Hematopoietic multipotent progenitor cell (in vitro differentiated cells): Measurements from ENCODE around the gene TAF5L. TPM values are rescaled to one million over a fixed set of nuclear protein-coding genes. Genes with fewer than 3 reads are reported as not detected.
A peak's percentile ranks its signal among the peaks of the same experiment; 100 is the strongest.

Experiments
- DNase-seq, 3 donors: peaks; one replicate each; pipeline ENCODE4 v3.0.0-alpha.2; 2011 to 2015; ENCODE audit warnings: low read depth in 2 of 3, low spot score in 2 of 3
- total RNA-seq: library from RNA; depleted of rRNA; stranded (reverse); fragments of >200 nt; gene quantifications from one replicate; pipeline ENCODE4 v1.2.3, GENCODE V29; 2012

The TAF5L gene
- 21.3 TPM for total RNA-seq

GRCh38 chr1:229625915-229626831 lies at the start of gene TAF5L, which contains the start of gene URB2:
TAF5L (minus strand) TSS chr1:229626122; CDS start chr1:229614482, 11,640 bp downstream.
URB2 (plus strand) TSS chr1:229626247; CDS start chr1:229627634, 1,387 bp downstream.
- peak; percentile 65 to 89 (median 89) for DNase-seq

DNA sequence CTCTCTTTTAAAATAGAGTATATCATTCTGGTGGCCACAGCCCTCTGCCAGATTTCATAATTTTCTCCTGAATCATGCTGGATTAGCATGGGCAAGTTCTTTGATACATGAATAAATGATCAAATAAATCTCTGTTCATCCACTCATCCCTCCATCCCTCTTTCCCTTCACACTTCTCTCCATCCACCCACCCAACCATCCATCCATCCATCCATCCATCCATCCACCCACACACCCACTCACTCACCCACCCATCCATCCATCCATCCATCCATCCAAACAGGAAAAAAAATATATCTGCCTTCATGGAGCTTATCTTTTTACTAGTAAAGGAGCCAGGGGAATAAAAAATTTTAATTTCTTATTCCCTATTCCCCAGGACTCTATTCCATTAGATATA lies 49.5 kb upstream of the TAF5L start:
- DNase-seq: no peak

DNA sequence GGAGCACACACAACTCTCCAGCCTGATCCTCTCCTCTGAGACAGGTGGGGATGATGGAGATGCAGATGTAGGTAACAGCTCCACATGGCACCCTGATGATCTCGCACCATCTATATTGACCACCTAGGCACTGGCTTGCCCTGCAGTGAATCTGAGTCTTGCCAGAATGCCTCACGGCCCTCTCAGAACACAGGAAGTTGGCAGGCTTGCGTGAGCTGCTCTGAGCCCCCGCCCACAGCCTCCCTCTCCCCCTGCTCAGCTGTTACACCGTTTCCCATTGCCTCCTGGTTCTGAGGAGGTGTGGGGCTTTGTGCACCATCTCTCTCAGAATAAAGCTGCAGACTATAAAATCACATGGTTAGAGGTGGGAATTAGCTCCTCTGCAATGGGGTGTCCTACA lies 48.1 kb upstream of the TAF5L start:
- no peak for DNase-seq

DNA sequence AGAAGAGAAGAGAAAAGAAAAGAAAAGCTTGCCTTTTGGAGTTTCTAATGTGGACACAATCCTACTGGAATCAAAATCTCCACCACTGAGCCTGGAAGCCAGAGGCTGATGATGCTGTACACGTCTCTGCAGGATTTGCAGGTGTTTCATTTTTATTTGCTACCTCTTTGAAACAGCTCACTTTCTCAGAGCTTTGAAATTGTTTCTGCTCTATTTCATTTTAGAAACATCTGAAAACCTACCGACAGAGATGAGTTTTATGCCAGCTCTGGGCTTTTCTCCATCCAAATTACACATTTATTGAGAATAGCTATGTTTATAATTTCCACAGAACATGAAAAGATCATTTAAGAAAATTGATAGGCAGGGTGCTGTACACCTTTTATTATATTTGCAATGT lies 46.3 kb upstream of the TAF5L start:
- no peak for DNase-seq

- no peak for DNase-seq
These were observed 45.4 kb upstream of the TAF5L start for GRCh38 chr1:229671310-229671709.

- no peak for DNase-seq
These were observed 43.4 kb upstream of the TAF5L start for GRCh38 chr1:229669333-229669732.

- no peak for DNase-seq
These were observed 40.7 kb upstream of the TAF5L start for GRCh38 chr1:229666585-229666984.

GRCh38 chr1:229665912-229666558 lies 40.1 kb upstream of the TAF5L start:
- no peak for DNase-seq

DNA sequence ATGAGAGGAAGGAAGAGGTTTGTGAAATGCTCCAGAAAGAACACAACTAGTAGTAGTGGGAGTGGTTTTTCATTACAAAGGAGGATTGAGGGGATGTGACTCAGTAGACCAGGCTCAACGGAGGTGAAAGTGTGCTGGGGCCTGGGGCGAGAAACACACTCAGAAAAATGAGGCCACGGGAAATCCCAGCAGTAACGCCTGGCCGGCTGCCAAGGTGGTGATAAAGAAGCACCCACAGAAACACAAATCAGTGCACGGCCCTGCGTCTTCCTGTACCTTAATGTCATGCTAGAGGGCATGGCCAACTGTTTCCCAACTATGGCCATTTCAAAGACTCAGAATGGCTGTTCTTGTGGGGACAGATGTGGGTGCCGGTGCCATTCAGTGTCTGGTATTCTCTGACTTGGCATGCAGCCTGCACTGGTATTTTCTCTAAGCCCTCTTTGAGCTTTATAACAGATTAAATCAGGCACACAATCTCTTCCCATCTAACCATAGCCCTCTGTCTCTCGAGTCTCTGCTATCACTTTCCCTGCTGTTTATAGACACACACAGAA lies 38.3 kb upstream of the TAF5L start:
- peak in 2 of 3 donors; percentile 5 to 26 for DNase-seq

GRCh38 chr1:229661897-229662296 lies 36.0 kb upstream of the TAF5L start:
- no peak for DNase-seq

DNA sequence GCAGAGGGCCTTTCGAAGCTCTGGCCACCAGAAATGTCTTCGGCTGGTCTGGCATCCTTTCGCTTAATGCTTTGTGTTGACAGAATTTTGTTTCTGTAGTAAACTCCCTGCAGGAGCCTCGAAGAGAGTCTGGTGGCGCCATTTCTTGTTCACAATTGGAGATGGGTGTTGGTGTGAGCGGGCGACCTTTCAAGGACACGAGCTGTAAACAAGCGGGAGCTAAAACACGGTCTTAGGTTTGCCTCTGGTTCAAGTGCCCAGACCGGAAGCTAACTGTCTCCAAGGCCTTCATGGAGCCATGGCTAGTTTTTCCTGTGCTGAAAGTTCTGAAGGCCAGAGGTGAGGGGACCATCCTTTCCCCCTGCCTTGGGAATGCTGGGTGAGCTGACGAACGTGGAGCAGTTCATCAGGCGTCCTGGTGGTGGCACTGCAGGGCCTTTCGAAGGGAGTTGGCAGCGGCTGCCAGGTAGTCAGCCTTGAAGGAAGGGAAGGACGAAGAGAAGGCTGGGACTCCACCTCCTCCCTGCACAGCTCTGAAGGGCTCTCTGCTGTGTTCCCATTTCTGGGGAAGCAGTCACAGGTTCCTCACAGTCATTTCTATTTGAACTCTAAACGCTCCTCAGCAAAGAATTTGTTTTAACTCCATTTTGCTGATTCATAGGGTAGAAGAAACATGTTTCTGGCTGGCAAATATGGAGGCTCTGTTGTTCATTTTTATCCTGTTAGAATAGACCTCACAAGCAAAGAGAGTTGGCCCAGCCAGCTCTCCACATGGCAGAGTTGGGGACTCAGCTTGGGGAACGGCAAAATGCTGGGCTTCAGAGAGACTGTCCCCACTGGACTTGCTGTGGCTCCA lies 35.3 kb upstream of the TAF5L start:
- DNase-seq: peak; percentile 36 to 79 (median 61)

DNA sequence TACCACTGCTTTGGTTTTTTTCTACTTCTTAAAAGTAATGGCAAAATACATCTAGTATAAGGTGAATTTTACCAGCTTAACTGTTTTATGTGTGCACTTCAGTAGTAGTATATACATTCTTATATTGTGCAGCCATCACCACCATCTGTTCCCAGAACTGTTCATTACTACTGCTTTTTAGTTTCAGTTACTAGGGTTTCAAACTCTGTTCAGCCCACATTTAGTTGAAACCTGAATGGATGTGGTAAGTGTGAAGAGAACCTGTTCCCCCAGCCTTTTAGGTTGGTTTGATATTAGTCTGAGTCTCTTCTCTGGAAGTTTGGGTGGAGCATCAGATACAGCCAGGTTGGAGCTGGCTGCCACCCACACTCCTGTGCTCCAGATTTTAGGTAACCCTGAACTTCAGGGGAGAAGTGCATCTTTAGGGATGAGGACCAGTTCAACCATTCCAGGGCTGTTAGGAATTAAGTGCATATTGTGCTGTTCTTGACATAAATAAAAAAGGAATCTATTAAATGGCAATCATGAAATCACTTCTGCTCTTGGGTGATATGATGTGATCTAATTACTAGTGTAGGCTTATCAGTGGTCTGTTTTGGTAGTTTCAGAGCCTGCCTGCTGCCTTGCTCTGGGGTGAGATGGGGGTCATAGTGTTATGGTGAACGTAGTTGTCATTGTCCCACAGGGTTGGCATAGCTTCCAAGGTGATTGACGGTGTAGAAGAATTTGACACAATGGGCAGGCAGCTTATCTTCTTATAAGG lies 32.3 kb upstream of the TAF5L start:
- DNase-seq: no peak

- no peak for DNase-seq
These were observed 29.9 kb upstream of the TAF5L start for GRCh38 chr1:229655781-229656180.

- DNase-seq: no peak
These were observed 27.5 kb upstream of the TAF5L start for GRCh38 chr1:229653420-229653819.

GRCh38 chr1:229651546-229651945 lies 25.6 kb upstream of the TAF5L start:
- DNase-seq: no peak

- DNase-seq: no peak
These were observed 24.1 kb upstream of the TAF5L start for GRCh38 chr1:229650045-229650444.

- DNase-seq: no peak
These were observed 22.5 kb upstream of the TAF5L start for GRCh38 chr1:229648406-229648805.

- DNase-seq: no peak
These were observed 19.5 kb upstream of the TAF5L start for GRCh38 chr1:229645324-229645993.

DNA sequence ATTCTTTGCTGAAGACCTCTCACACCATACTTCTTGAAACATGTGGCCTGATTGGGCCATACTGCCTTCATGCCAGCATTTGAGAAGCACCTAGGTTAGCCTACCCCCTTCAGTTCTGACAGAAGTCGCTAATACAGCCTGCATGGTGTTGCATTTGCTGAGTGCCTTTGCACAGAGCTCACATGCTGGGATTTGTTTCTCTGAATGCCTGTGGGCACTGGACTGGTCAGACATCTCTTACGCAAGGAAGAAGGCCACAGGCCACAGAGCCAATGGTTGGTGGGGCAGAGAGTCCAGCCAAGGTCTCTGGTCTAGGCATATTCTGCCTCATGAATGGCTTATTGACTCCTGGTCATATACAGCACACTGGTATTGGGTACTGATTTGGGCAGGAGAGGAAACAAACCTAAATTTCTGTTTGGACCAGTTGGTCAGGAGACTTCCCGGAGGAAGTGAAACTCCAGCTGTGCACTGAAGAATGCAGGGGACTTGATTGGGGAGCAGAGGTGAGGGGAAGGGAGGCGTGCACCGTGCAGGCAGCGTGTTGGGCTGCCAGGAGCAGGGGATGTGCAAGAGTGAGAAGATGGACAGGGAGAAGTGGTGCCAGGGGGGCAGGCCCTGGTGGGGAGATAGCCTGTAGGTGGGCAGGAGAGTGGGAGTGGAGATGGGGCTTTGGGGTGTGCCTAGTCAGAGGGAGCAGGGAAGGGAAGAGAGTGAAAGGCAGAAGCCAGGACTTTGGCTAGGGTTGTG lies 18.2 kb upstream of the TAF5L start:
- DNase-seq: no peak
